LNCaP clone FGC (cell line): ENCODE data around the gene ZBTB47.

Experiments used
- DNase-seq: peaks from one replicate; pipeline ENCODE4 v3.0.0-alpha.2; 2011; ENCODE audit warnings: low read depth
- H3K4me3 ChIP-seq: 2 replicates; pipeline ENCODE4 v1.5.1; 2011; ENCODE audit warnings: mild to moderate bottlenecking, low read depth, low read length, control low read depth
- CTCF ChIP-seq: IDR thresholded peaks from 2 replicates; pipeline ENCODE4 v1.5.1; 2012; ENCODE audit warnings: mild to moderate bottlenecking; ENCODE audit not compliant: control insufficient read depth, insufficient read depth; ENCODE audit errors: extremely low read depth

Gene ZBTB47

GRCh38 chr3:42668793-42669217 lies 15.3 kb downstream of the ZBTB47 start:
- TF ChIP-seq CTCF: no peak
- H3K4me3 ChIP-seq: no peak overlapping the region
- DNase-seq: no peak

- no peak for TF ChIP-seq CTCF
- H3K4me3 ChIP-seq: no peak overlapping the region
- DNase-seq: no peak
These were observed 16.6 kb downstream of the ZBTB47 start for GRCh38 chr3:42670051-42670576.

GRCh38 chr3:42670670-42671069 lies 17.2 kb downstream of the ZBTB47 start:
- no peak overlapping the region for H3K4me3 ChIP-seq
- no peak for DNase-seq
- TF ChIP-seq CTCF: no peak

- no peak for TF ChIP-seq CTCF
- H3K4me3 ChIP-seq: no peak overlapping the region
- no peak for DNase-seq
These were observed 19.0 kb downstream of the ZBTB47 start for GRCh38 chr3:42672515-42672914.

GRCh38 chr3:42673082-42673481 lies 19.6 kb downstream of the ZBTB47 start:
- no peak for DNase-seq
- H3K4me3 ChIP-seq: no peak overlapping the region
- no peak for TF ChIP-seq CTCF

- TF ChIP-seq CTCF: no peak
- no peak overlapping the region for H3K4me3 ChIP-seq
- peak; percentile 19 for DNase-seq
These were observed 20.6 kb downstream of the ZBTB47 start for GRCh38 chr3:42674146-42674545.

GRCh38 chr3:42675909-42676308 lies 22.4 kb downstream of the ZBTB47 start:
- H3K4me3 ChIP-seq: no peak overlapping the region
- no peak for DNase-seq

More at GRCh38 chr3:42675909-42676308, 22.4 kb downstream of the ZBTB47 start:
- TF ChIP-seq CTCF: no peak
